Measurements from ENCODE around the gene TFDP2.

- no peak for TF ChIP-seq POLR2AphosphoS5 (IDR thresholded peaks at IDR 0.05; ENCODE audit: low read depth, low read length)
- no peak for TF ChIP-seq POLR2A (IDR thresholded peaks at IDR 0.05; ENCODE audit: low read depth, low read length)
- TF ChIP-seq SPI1 (IDR thresholded peaks at IDR 0.05; ENCODE audit: low read depth, low read length): no peak
- TF ChIP-seq POU2F2 (IDR thresholded peaks at IDR 0.05; ENCODE audit: low read depth, low read length): no peak
- no peak for TF ChIP-seq TAF1 (IDR thresholded peaks at IDR 0.05; ENCODE audit: low read depth, low read length)
These were observed 199.9 kb downstream of the TFDP2 start for GRCh38 chr3:141949399-141949798.

Data from GM12891 (cell line).